ENCODE measurements around the gene TALDO1. TPM values are rescaled to one million over a fixed set of nuclear protein-coding genes. Genes with fewer than 3 reads are reported as not detected.

TALDO1 gene
- polyA plus RNA-seq, 1 donor from 2014 or later, result 156 TPM

DNA sequence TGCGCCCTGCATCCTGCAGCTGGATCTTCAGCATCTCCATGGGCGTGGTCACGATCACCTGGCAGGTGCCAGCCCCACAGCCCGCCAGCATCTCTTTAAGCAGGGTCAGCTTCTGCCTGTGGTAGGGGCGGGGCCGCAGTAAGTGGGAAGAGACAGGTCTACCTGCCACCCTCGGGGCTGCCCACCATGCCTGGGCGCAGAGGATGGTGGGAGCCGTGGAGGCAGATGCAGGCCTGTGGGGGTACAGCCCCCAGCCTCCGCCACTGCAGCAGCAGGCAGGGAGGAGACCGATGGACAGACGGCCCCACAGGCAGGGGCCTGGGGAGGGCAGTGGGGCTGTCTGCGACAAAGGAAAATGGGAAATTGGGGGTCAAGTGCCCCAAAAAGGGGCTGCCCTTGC lies 45.6 kb downstream of the TALDO1 start:
- Histone ChIP-seq H3K4me3 (ENCODE audit: low read length) (no peak overlapping the region), H3K27ac (ENCODE audit: low read length) (no peak overlapping the region), H3K9me3 (ENCODE audit: low read length) (no peaks in the 10 kb centered on the region), H3K36me3 (ENCODE audit: insufficient read depth, low read length) (no peaks in the 10 kb centered on the region), H3K27me3 (ENCODE audit: insufficient read depth, low read depth, low read length) (no peaks in the 10 kb centered on the region), H4K20me1 (ENCODE audit: insufficient read depth) (no peaks in the 10 kb centered on the region), H3F3A (ENCODE audit: insufficient read depth, low read length, poor library complexity, severe bottlenecking) (no peaks in the 10 kb centered on the region), H3K9ac (ENCODE audit: low read length) (no peak overlapping the region), H3K79me2 (replicated peaks; ENCODE audit: insufficient read depth, low read length) (peaks cover 19% of the 10 kb centered on the region), H3K4me2 (ENCODE audit: low read length) (no peak overlapping the region), H3K9me2 (ENCODE audit: insufficient read depth, low read length) (no peaks in the 10 kb centered on the region), H2AFZ (ENCODE audit: low read depth, low read length) (no peak overlapping the region)
- TF ChIP-seq RAD21 (conservative IDR thresholded peaks at IDR 0.05) (no peak), MXI1 (conservative IDR thresholded peaks at IDR 0.05; ENCODE audit: poor library complexity, severe bottlenecking) (no peak), EP300 (conservative IDR thresholded peaks at IDR 0.05; ENCODE audit: poor library complexity, severe bottlenecking) (no peak), POLR2AphosphoS5 (IDR thresholded peaks at IDR 0.05) (no peak), EZH2 (IDR thresholded peaks at IDR 0.05; ENCODE audit: borderline replicate concordance, insufficient read depth, low read length, poor library complexity, severe bottlenecking) (no peak), TAF1 (IDR thresholded peaks at IDR 0.05; ENCODE audit: low read depth) (no peak), SMC3 (conservative IDR thresholded peaks at IDR 0.05; ENCODE audit: poor library complexity) (no peak)
- TF ChIP-seq, protein P1, sequence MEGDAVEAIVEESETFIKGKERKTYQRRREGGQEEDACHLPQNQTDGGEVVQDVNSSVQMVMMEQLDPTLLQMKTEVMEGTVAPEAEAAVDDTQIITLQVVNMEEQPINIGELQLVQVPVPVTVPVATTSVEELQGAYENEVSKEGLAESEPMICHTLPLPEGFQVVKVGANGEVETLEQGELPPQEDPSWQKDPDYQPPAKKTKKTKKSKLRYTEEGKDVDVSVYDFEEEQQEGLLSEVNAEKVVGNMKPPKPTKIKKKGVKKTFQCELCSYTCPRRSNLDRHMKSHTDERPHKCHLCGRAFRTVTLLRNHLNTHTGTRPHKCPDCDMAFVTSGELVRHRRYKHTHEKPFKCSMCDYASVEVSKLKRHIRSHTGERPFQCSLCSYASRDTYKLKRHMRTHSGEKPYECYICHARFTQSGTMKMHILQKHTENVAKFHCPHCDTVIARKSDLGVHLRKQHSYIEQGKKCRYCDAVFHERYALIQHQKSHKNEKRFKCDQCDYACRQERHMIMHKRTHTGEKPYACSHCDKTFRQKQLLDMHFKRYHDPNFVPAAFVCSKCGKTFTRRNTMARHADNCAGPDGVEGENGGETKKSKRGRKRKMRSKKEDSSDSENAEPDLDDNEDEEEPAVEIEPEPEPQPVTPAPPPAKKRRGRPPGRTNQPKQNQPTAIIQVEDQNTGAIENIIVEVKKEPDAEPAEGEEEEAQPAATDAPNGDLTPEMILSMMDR (IDR thresholded peaks at IDR 0.05; ENCODE audit: poor library complexity, severe bottlenecking), result no peak
- TF ChIP-seq, protein P2, sequence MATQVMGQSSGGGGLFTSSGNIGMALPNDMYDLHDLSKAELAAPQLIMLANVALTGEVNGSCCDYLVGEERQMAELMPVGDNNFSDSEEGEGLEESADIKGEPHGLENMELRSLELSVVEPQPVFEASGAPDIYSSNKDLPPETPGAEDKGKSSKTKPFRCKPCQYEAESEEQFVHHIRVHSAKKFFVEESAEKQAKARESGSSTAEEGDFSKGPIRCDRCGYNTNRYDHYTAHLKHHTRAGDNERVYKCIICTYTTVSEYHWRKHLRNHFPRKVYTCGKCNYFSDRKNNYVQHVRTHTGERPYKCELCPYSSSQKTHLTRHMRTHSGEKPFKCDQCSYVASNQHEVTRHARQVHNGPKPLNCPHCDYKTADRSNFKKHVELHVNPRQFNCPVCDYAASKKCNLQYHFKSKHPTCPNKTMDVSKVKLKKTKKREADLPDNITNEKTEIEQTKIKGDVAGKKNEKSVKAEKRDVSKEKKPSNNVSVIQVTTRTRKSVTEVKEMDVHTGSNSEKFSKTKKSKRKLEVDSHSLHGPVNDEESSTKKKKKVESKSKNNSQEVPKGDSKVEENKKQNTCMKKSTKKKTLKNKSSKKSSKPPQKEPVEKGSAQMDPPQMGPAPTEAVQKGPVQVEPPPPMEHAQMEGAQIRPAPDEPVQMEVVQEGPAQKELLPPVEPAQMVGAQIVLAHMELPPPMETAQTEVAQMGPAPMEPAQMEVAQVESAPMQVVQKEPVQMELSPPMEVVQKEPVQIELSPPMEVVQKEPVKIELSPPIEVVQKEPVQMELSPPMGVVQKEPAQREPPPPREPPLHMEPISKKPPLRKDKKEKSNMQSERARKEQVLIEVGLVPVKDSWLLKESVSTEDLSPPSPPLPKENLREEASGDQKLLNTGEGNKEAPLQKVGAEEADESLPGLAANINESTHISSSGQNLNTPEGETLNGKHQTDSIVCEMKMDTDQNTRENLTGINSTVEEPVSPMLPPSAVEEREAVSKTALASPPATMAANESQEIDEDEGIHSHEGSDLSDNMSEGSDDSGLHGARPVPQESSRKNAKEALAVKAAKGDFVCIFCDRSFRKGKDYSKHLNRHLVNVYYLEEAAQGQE (IDR thresholded peaks at IDR 0.05; ENCODE audit: borderline replicate concordance), result no peak

DNA sequence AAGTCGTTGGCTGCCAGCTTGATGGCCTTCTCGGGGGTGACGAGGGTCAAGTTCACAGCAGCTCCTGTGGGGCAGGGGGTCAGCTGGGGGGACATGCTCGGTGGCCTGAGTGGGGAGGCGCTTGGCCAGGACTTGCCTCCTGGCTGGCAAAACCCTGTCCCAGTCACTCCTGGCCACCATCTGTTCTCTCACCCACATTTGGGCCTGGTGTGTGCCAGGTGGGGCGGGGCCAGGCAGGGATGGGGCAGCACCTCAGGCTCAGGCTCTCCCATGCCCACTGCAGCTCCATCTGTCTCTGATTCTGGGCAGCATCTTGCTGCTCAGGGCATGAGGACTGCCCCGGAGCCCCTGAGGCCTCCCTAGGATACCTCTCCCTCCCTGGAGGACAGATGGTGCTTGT lies 46.3 kb downstream of the TALDO1 start:
- Histone ChIP-seq H4K20me1 (ENCODE audit: insufficient read depth) (no peaks in the 10 kb centered on the region), H3K27ac (ENCODE audit: low read length) (no peak overlapping the region), H3F3A (ENCODE audit: insufficient read depth, low read length, poor library complexity, severe bottlenecking) (no peaks in the 10 kb centered on the region), H3K9me3 (ENCODE audit: low read length) (no peaks in the 10 kb centered on the region), H3K4me2 (ENCODE audit: low read length) (no peak overlapping the region), H3K79me2 (replicated peaks; ENCODE audit: insufficient read depth, low read length) (peaks cover 18% of the 10 kb centered on the region), H3K27me3 (ENCODE audit: insufficient read depth, low read depth, low read length) (no peaks in the 10 kb centered on the region), H3K9me2 (ENCODE audit: insufficient read depth, low read length) (no peaks in the 10 kb centered on the region), H3K9ac (ENCODE audit: low read length) (no peak overlapping the region), H3K4me3 (ENCODE audit: low read length) (no peak overlapping the region), H2AFZ (ENCODE audit: low read depth, low read length) (no peak overlapping the region), H3K36me3 (ENCODE audit: insufficient read depth, low read length) (no peaks in the 10 kb centered on the region)
- TF ChIP-seq SMC3 (conservative IDR thresholded peaks at IDR 0.05; ENCODE audit: poor library complexity) (no peak), TAF1 (IDR thresholded peaks at IDR 0.05; ENCODE audit: low read depth) (no peak), MXI1 (conservative IDR thresholded peaks at IDR 0.05; ENCODE audit: poor library complexity, severe bottlenecking) (no peak), RAD21 (conservative IDR thresholded peaks at IDR 0.05) (no peak), POLR2AphosphoS5 (IDR thresholded peaks at IDR 0.05) (no peak), EP300 (conservative IDR thresholded peaks at IDR 0.05; ENCODE audit: poor library complexity, severe bottlenecking) (no peak), EZH2 (IDR thresholded peaks at IDR 0.05; ENCODE audit: borderline replicate concordance, insufficient read depth, low read length, poor library complexity, severe bottlenecking) (no peak)
- TF ChIP-seq, protein P2 (IDR thresholded peaks at IDR 0.05; ENCODE audit: borderline replicate concordance), result no peak
- TF ChIP-seq, protein P1 (IDR thresholded peaks at IDR 0.05; ENCODE audit: poor library complexity, severe bottlenecking), result no peak

Measured in neural cell (in vitro differentiated cells).